Activated B cell treated with CpG ODN at 0.5 μM for 24 hours (primary cell): ENCODE measurements around the gene UST. TPM values are rescaled to one million over a fixed set of nuclear protein-coding genes. Genes with fewer than 3 reads are reported as not detected.

ENCODE experiments used
- ATAC-seq: fragments of 200-7000 bp; cut with Tn5 transposase; one replicate; pipeline ENCODE4 v1.10.0; 2021; ENCODE audit warnings: low read depth, mild to moderate bottlenecking, moderate library complexity
- CTCF ChIA-PET: fragments of 350-600 bp; sonication (Branson Sonifier 250); formaldehyde crosslinking; loops from one replicate; lab custom pipeline; 2021; ENCODE audit warnings: antibody characterized with exemption; lab: Charles Lee
- POLR2A ChIA-PET: fragments of 350-600 bp; sonication (Branson Sonifier 250); formaldehyde crosslinking; loops from one replicate; lab custom pipeline; 2021; ENCODE audit warnings: antibody characterized with exemption; lab: Charles Lee
- DNase-seq: peaks from one replicate; pipeline ENCODE4 v3.0.0; 2022
- H3K27ac Mint-ChIP-seq: one replicate; pipeline ENCODE4 v1.8.0; 2020; ENCODE audit warnings: mixed read lengths
- H3K27me3 Mint-ChIP-seq: one replicate; pipeline ENCODE4 v1.8.0; 2021; ENCODE audit warnings: mixed read lengths
- H3K36me3 Mint-ChIP-seq: one replicate; pipeline ENCODE4 v1.8.0; 2021; ENCODE audit warnings: low read depth, mixed read lengths
- H3K4me1 Mint-ChIP-seq: one replicate; pipeline ENCODE4 v1.8.0; 2021; ENCODE audit warnings: mixed read lengths
- H3K4me3 Mint-ChIP-seq: one replicate; pipeline ENCODE4 v1.8.0; 2020; ENCODE audit warnings: mild to moderate bottlenecking, mixed read lengths
- H3K9me3 Mint-ChIP-seq: one replicate; pipeline ENCODE4 v1.8.0; 2020; ENCODE audit warnings: mixed read lengths
- intact Hi-C: fragments of 100-400 bp; cut with micrococcal nuclease; formaldehyde crosslinking; loops from one replicate; pipeline ENCODE4 v1.15.1; 2024
- total RNA-seq: library from RNA; stranded (reverse); gene quantifications from 2 replicates; pipeline ENCODE4 v1.2.3, GENCODE V29; 2022
- TF ChIP-seq, protein P1 (sequence below): fragments of 200-600 bp; IDR thresholded peaks from one replicate; pipeline ENCODE4 v1.8.0; 2022; ENCODE audit warnings: antibody characterized with exemption, mild to moderate bottlenecking

UST gene
- total RNA-seq, 1 donor from 2014 or later: 18.1 TPM

DNA sequence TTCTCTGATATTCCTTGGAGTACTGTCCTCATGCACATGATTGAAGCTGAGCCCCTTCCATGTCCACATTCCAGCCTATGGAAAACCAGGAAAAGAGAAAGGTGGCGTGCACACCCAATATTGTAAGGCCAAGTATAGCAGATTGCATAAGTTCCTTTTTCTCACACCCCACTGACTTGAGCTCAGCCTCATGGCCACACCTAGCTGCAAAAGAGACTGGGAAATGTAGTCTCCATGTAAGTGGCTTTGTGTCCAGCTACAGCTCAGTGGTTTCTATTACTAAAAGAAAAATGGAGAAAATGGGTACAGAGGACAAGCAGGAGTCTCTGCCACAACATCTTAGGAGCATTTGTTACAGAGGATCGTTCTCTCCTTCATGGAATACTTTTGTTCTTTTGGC is 10.8 kb upstream of the UST start:
- DNase-seq (no peak), ATAC-seq (peak; percentile 61)
- no peak overlapping the region for H3K27ac Mint-ChIP-seq
- ChIA-PET CTCF (interaction anchor here (1.3 kb wide), 1 partner anchor 158 kb away, joined by 4 read pairs; no protein-coding TSS in a partner anchor), POLR2A (interaction anchor here (0.8 kb wide), 1 partner anchor 19 kb away, joined by 3 read pairs; no protein-coding TSS in a partner anchor)
- H3K4me3 Mint-ChIP-seq: no peak overlapping the region
- H3K9me3 Mint-ChIP-seq: peaks cover 3% of the 10 kb centered on the region
- peaks cover 20% of the 10 kb centered on the region for H3K4me1 Mint-ChIP-seq
- TF ChIP-seq, protein P1, sequence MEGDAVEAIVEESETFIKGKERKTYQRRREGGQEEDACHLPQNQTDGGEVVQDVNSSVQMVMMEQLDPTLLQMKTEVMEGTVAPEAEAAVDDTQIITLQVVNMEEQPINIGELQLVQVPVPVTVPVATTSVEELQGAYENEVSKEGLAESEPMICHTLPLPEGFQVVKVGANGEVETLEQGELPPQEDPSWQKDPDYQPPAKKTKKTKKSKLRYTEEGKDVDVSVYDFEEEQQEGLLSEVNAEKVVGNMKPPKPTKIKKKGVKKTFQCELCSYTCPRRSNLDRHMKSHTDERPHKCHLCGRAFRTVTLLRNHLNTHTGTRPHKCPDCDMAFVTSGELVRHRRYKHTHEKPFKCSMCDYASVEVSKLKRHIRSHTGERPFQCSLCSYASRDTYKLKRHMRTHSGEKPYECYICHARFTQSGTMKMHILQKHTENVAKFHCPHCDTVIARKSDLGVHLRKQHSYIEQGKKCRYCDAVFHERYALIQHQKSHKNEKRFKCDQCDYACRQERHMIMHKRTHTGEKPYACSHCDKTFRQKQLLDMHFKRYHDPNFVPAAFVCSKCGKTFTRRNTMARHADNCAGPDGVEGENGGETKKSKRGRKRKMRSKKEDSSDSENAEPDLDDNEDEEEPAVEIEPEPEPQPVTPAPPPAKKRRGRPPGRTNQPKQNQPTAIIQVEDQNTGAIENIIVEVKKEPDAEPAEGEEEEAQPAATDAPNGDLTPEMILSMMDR: no peak
- H3K27me3 Mint-ChIP-seq: no peaks in the 10 kb centered on the region
- no peaks in the 10 kb centered on the region for H3K36me3 Mint-ChIP-seq
- intact Hi-C loops: no loop called here

DNA sequence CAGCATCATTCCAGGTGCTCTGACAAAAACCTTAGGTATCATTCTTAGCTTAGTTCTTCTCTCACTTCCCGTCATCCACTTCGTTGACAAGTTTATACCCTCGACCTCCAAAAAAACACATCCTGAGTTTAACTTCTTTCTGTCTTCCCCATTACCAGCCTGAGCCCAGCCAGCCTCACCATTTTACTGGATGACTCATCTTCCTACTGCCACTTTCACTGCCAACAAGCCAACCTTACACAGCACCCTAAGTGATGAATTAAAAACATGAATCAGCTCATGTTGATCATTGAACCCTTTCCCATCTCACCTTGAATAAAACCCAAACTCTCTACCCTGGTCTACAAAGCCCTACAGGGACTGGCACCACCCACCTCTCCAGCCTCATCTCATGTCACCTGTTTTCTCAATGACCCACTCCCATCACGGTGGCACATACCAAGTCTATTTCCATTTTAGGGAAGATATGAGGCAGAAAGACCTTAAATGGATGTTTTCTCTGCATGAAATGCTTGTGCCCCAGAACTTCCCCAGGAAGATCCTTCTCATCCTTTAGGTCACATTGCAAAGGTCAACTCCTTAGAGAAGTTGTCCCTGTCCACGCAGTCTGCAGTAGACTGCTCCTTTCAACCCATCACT is 9.9 kb upstream of the UST start:
- TF ChIP-seq, protein P1: no peak
- intact Hi-C loops: no loop called here
- peaks cover 20% of the 10 kb centered on the region for H3K4me1 Mint-ChIP-seq
- H3K36me3 Mint-ChIP-seq: no peaks in the 10 kb centered on the region
- ATAC-seq (peak; percentile 65), DNase-seq (no peak)
- CTCF ChIA-PET: interaction anchor here (1.3 kb wide), 1 partner anchor 159 kb away, joined by 4 read pairs; no protein-coding TSS in a partner anchor
- POLR2A ChIA-PET: interaction anchor here (0.8 kb wide), 1 partner anchor 18 kb away, joined by 3 read pairs; no protein-coding TSS in a partner anchor
- peak overlapping the region; percentile 3 for H3K27ac Mint-ChIP-seq
- no peak overlapping the region for H3K4me3 Mint-ChIP-seq
- H3K9me3 Mint-ChIP-seq: peaks cover 3% of the 10 kb centered on the region
- no peaks in the 10 kb centered on the region for H3K27me3 Mint-ChIP-seq

DNA sequence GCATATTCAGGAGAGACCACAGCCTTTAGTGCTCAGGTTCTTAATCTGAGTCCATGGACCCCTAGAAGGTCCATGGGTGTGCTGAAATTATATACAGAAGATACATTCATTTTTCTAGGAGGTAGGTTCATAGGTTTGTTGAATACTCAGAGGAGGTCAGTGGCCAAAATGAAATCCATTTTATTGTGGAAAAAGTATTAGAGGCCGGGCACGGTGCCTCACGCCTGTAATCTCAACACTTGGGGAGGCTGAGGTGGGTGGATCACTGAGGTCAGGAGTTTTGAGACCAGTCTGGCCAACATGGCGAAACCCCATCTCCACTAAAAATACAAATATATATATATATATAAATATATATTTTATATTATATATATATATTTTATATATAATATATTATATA is 9.0 kb upstream of the UST start:
- TF ChIP-seq, protein P1: no peak
- no peak for DNase-seq
- Mint-ChIP-seq H3K27ac (no peak overlapping the region), H3K27me3 (no peaks in the 10 kb centered on the region), H3K4me1 (peaks cover 20% of the 10 kb centered on the region), H3K36me3 (no peaks in the 10 kb centered on the region), H3K4me3 (no peak overlapping the region), H3K9me3 (peaks cover 3% of the 10 kb centered on the region)
- intact Hi-C loops: no loop called here
- no peak for ATAC-seq
- POLR2A ChIA-PET: no interaction called here
- CTCF ChIA-PET: no interaction called here

DNA sequence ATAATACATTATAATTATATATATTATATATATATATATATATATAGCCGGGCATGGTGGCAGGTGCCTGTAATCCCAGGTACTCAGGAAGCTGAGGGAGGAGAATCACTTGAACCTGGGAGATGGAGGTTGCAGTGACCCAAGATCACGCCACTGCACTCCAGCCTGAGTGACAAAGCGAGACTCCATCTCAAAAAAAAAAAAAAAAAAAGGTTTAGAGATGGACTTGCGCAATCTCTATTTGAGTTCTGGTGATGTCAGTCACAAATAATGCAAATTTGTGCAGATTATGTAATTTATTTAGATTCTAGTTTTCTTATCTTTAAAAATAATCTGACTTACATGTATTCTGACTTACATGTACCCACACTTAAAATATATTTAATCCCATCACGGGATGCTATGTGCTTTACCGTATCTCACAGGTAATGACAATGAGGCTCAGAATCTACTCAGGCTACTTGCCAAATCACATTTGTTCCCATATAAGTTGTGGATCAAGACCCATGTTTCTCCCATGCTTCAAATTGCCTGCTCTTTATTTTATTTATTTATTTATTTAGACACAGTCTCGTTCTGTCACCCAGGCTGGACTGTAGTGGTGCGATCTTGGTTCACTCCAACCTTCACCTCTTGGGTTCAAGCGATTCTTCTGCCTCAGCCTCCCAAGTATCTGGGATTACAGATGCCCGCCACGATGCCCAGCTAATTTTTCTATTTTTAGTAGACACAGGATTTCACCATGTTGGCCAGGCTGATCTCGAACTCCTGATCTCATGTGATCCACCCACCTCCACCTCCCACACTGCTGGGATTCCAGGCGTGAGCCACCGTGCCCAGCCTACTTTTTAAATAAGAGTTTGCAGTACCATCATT is 7.6 kb upstream of the UST start:
- no peak overlapping the region for H3K4me3 Mint-ChIP-seq
- H3K27ac Mint-ChIP-seq: no peak overlapping the region
- peaks cover 20% of the 10 kb centered on the region for H3K4me1 Mint-ChIP-seq
- H3K9me3 Mint-ChIP-seq: no peaks in the 10 kb centered on the region
- TF ChIP-seq, protein P1: no peak
- ATAC-seq (no peak), DNase-seq (no peak)
- no peaks in the 10 kb centered on the region for H3K36me3 Mint-ChIP-seq
- ChIA-PET CTCF (interaction anchor here (0.7 to 3.0 kb wide), 3 partner anchors 150 to 210 kb away, joined by 3 to 11 read pairs (median 9); no protein-coding TSS in a partner anchor), POLR2A (no interaction called here)
- H3K27me3 Mint-ChIP-seq: no peaks in the 10 kb centered on the region
- intact Hi-C loops: no loop called here

DNA sequence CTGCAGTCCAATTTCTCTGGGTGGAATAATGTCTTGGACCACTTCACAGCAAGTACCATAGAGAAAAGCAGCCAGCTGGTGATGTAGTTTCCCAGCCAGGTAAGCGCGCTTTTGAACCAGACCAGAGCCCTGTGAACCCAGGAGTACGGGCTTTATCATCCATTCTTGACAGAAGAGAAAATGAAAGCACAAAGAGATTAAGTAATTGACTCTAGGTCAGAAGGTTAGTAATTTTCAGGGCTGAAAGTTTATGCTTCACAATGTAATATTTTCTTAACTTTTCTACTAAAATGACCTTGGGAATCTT is 7.1 kb upstream of the UST start:
- TF ChIP-seq, protein P1: no peak
- no peaks in the 10 kb centered on the region for H3K36me3 Mint-ChIP-seq
- no peak overlapping the region for H3K4me3 Mint-ChIP-seq
- intact Hi-C loops: no loop called here
- no peaks in the 10 kb centered on the region for H3K9me3 Mint-ChIP-seq
- peaks cover 20% of the 10 kb centered on the region for H3K4me1 Mint-ChIP-seq
- ATAC-seq (peak; percentile 23), DNase-seq (no peak)
- H3K27ac Mint-ChIP-seq: no peak overlapping the region
- ChIA-PET POLR2A (interaction anchor here (0.6 kb wide), 1 partner anchor 141 kb away, joined by 4 read pairs; no protein-coding TSS in a partner anchor), CTCF (interaction anchor here (0.7 to 3.0 kb wide), 3 partner anchors 150 to 209 kb away, joined by 3 to 11 read pairs (median 9); no protein-coding TSS in a partner anchor)
- H3K27me3 Mint-ChIP-seq: no peaks in the 10 kb centered on the region
